ENCODE results near the gene ZMYND19.
"Not testable (repeated sequence)": the region's sequence is repeated elsewhere in the genome, so short reads cannot be mapped to it uniquely, and the experiment has no call there.

The ZMYND19 gene

DNA sequence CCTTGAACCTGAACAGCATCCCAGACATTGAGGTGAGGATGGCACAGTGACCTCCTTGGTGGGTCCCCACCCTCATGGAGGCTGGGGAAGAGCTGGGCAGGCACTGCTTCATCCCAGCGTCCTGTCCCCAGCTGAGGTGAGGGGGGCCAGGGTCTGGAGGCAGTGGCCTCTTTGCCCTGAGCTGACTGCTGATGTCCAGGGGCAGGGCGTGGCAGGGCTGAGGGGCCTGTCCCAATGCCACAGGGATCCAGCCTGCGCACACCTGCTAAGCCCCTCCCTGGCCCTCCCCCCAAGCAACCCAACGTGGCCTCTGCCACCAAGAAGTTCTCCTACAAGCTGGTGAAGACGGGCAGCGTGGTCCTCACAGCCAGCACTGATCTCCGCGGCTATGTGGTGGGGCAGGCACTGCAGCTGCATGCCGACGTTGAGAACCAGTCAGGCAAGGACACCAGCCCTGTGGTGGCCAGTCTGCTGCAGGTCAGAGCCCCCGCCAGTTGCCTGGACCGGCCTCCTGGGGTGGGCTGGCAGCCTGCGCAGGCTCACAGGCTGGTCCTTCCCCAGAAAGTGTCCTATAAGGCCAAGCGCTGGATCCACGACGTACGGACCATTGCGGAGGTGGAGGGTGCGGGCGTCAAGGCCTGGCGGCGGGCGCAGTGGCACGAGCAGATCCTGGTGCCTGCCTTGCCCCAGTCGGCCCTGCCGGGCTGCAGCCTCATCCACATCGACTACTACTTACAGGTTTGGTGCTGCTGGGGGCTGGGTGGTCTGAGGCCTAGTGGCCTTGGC is 23.6 kb upstream of the ZMYND19 start:
- no peak for DNase-seq

DNA sequence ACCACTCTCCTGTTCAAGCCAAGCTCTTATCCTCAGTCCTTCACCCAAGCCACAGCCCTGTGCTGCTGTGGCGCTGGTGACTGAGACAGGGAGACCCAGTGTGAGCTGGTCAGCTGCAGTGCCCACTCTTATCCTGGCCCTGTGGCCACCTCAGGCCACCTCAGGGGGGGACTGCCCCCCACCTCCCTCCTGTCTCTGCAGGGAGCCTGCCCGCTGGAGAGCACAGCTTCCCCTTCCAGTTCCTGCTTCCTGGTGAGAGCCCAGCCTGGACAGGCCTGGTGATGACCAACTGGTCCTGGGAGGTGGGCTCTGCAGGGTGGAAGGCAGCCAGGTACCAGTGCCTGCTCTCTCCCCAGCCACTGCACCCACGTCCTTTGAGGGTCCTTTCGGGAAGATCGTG is 22.9 kb upstream of the ZMYND19 start:
- DNase-seq: no peak

DNA sequence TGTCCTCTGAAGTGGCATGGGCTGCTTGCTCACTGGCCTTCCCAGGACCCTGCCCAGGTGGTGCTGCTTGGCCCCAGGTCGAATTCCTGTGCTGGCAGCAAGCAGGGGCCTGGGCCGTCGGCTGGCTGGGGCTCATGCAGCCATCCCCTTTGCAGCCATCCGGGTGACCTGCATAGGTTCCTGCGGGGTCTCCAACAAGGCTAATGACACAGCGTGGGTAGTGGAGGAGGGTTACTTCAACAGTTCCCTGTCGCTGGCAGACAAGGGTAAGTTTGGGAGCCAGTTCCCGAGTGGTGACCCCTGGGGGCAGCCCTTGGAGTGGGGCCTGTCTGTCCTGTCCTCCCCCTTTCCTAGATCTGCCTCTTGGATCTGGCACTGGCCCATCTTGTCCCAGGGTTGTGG is 22.4 kb upstream of the ZMYND19 start:
- no peak for DNase-seq

GRCh38 chr9:137611623-137612609 is 21.6 kb upstream of the ZMYND19 start:
- no peak for DNase-seq

DNA sequence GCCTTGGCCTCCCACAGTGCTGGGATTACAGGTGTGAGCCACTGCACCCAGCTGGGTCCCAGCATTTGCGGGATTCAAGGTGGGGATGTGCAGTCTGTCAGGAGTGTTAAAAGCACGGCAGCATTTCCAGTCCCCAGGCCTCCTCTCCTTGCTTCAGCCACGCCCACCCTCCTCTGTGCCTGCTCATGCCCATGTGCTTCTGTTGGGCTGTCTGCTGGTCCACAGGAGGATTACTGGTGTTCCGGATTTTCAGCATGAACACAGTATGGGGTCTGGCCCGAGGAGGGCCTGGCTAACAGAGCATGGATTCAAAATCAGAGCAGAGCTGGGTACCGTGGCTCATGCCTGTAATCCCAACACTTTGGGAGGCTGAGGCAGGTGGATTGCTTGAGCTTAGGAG is 20.6 kb upstream of the ZMYND19 start:
- DNase-seq: no peak

- DNase-seq: no peak
Observed at GRCh38 chr9:137607141-137607857, 17.0 kb upstream of the ZMYND19 start.

DNA sequence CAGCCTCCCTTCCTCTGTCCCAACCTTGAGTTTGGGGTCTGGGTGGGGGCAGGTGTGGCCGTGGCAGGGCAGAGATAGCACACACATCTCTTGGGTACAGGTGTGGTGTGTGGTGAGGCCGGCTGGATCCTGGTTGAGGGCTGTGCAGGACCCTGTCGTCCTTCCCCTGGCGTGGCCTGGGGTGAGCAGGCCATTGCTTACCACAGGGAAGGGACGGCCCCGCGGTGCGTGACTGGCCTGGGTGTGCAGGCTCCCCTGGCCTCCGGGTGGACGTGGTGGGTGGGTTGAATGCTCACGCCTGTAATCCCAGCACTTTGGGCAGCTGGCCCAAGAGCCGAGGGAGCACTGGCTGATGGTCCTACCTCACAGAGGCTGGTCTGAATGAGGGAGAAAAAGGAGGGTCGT is 16.4 kb upstream of the ZMYND19 start:
- no peak for DNase-seq

GRCh38 chr9:137606005-137606621 is 15.8 kb upstream of the ZMYND19 start:
- no peak for DNase-seq

- peak; percentile 91 for DNase-seq
Observed at GRCh38 chr9:137605121-137606004, 15.1 kb upstream of the ZMYND19 start, which contains the start of gene ARRDC1. ARRDC1 (plus strand) TSS chr9:137605686; CDS start chr9:137605718, 32 bp downstream.

DNA sequence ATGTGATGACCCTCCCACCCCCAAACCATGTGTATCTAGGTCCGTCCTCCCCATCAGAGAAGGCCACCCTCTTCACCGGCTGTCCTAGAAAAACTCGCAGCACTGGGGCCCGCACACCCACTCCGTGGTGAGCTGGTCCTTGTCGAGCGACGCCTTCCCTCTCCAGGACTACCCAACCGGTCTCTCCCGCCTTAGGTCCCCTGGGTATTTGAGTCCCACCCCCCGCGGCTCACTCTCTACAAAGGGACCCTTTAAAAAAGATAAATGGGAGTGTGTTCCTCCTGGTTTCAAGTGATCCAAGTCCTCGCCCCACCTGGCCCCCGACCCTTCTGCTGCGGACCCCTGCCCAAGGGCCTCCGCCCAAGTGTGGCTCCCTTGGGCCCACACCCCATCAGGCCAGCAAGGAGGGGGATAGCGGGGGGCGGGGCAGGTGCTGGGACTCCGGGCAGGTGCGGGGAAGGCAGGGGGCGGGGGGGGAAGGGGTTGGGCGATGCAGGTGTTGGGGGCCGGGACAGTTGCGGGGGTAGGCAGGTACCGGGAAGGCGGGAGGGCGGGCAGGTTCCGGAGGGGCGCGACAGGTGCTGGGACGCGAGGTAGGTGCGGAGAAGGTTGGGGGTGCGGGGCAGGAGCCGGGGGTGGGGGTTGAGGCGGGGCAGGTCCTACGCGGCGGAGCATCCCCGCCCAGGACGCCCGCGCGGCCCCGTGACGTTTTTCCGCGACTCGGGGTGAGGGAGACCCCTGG is 14.2 kb upstream of the ZMYND19 start:
- DNase-seq: peak; percentile 50

GRCh38 chr9:137603879-137604278 is 13.6 kb upstream of the ZMYND19 start:
- no peak for DNase-seq

DNA sequence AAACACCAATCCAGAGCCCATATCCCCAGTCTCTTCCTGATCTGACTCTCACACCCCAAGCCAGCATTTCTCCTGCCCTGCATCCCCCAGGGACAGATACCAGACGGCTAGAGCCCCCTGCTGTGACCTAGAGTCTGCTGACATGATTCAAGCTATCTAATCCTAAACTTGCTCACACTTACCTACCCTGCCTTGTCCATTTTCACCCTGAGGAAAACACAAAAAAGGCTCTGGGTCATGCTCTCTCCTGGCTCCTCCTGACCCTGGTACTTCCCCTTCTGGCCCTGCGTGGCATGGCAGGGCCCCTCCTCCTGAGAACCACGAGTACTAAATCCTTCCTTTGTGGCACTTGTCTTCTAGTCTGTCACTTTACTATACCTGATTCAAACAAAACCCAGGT is 12.3 kb upstream of the ZMYND19 start:
- DNase-seq: no peak

GRCh38 chr9:137598943-137599342 is 8.6 kb upstream of the ZMYND19 start:
- no peak for DNase-seq

DNA sequence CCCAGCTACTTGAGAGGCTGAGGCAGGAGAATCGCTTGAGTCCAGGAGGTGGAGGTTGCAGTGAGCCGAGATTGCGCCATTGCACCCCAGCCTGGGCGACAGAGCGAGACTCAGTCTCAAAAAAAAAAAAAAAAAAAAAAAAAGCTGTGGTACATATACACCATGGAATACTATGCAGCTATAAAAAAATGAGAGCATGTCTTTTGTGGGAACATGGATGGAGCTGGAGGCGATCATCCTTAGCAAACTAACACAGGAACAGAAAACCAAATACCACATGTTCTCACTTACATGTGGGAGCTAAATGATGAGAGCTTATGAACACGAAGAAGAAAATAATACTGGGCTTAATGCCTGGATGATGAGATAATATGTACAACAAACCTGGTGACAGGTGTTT is 6.3 kb upstream of the ZMYND19 start:
- DNase-seq: not testable (repeated sequence)

DNA sequence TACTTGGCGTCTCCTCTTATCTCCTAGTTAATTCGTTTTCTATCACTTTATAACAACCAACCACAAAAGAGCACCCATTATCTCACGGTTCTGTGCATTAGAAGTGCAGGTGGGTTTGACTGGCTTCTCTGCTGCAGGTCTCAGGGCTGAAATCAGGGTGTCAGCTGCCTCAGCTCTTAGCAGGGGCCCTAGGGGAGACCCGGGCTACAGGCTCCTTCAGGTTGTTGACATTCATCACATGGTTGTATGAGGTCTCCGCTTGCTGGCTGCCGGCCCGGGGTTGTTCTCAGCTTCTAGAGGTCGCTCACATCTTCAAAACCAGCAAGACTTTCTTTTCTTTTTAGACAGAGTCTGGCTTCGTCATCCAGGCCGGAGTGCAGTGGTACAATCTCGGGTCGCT is 2.9 kb upstream of the ZMYND19 start:
- peak; percentile 32 for DNase-seq

DNA sequence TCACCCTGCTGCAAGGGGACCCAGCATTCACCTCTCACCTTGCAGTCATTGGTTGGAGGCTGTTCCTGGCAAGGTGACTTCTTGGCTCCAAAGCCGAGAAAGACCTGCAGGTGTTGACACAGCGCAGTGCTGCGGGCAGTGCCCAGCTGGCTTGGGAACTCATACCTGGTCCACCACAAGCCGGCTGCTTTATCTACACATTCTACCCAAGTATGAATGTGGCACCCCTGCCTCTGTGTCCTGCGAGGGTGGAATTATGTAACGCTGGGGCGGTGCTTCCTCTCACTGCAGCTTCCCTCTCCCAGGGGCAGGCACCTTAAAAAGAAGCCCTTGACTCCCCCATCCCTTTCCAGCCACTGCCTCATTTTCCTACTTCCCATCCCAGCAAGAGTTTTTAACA is 2.5 kb upstream of the ZMYND19 start:
- no peak for DNase-seq

- no peak for DNase-seq
Observed at GRCh38 chr9:137590123-137590468, 216 bp downstream of the ZMYND19 start.

- no peak for DNase-seq
Observed at GRCh38 chr9:137589441-137590122, 730 bp downstream of the ZMYND19 start.

- DNase-seq: no peak
Observed at GRCh38 chr9:137588891-137589290, 1.4 kb downstream of the ZMYND19 start.

- DNase-seq: no peak
Observed at GRCh38 chr9:137588311-137588710, 2.0 kb downstream of the ZMYND19 start.

Measured in NCI-H1436 (cell line).